ENCODE measurements around the gene SLA2. TPM values are rescaled to one million over a fixed set of nuclear protein-coding genes. Genes with fewer than 3 reads are reported as not detected.

SLA2 gene
- total and polyA plus RNA-seq, 2 donors from 2014 or later = 0.24 to 1.5 TPM

GRCh38 chr20:36587388-36588070, 58.5 kb downstream of the SLA2 start:
- Histone ChIP-seq H3K27ac (ENCODE audit: low read depth in 2 of 2, low read length in 2 of 2) (no peak overlapping the region), H3K4me1 (ENCODE audit: control insufficient read depth in 2 of 3, insufficient read depth in 2 of 3, low read depth in 1 of 3, low read length in 3 of 3) (peaks cover 0 to 2% (median 0%) of the 10 kb centered on the region in 3 donors), H3K36me3 (ENCODE audit: control insufficient read depth in 2 of 3, insufficient read depth in 3 of 3, low read length in 3 of 3) (peaks cover 3 to 4% (median 4%) of the 10 kb centered on the region in 3 donors), H3K4me3 (ENCODE audit: low read length in 3 of 3) (no peak overlapping the region), H3K27me3 (ENCODE audit: control insufficient read depth, insufficient read depth, low read length) (no peaks in the 10 kb centered on the region), H3K9ac (ENCODE audit: low read length in 3 of 3) (no peak overlapping the region), H3K9me3 (ENCODE audit: control insufficient read depth in 2 of 3, insufficient read depth in 1 of 3, low read length in 3 of 3) (no peaks in the 10 kb centered on the region)
- no peak for DNase-seq
- FAIRE-seq = no peak
- intact Hi-C loops (cut with DNase I) = no loop called here
- TF ChIP-seq CTCF (IDR thresholded peaks at IDR 0.05; ENCODE audit: borderline replicate concordance, extremely low read depth, insufficient read depth) = no peak

GRCh38 chr20:36585410-36586125, 60.4 kb downstream of the SLA2 start:
- peaks cover 3 to 14% (median 9%) of the 10 kb centered on the region in 3 donors for H3K36me3 ChIP-seq (ENCODE audit: control insufficient read depth in 2 of 3, insufficient read depth in 3 of 3, low read length in 3 of 3)
- no peak for TF ChIP-seq CTCF (IDR thresholded peaks at IDR 0.05; ENCODE audit: borderline replicate concordance, extremely low read depth, insufficient read depth)
- H3K4me1 ChIP-seq (ENCODE audit: control insufficient read depth in 2 of 3, insufficient read depth in 2 of 3, low read depth in 1 of 3, low read length in 3 of 3) = peaks cover 0 to 5% (median 0%) of the 10 kb centered on the region in 3 donors
- H3K9ac ChIP-seq (ENCODE audit: low read length in 3 of 3) = no peak overlapping the region
- H3K9me3 ChIP-seq (ENCODE audit: control insufficient read depth in 2 of 3, insufficient read depth in 1 of 3, low read length in 3 of 3) = no peaks in the 10 kb centered on the region
- DNase-seq (no peak), FAIRE-seq (no peak)
- no peak overlapping the region for H3K27ac ChIP-seq (ENCODE audit: low read depth in 2 of 2, low read length in 2 of 2)
- intact Hi-C loops (cut with DNase I) = no loop called here
- no peaks in the 10 kb centered on the region for H3K27me3 ChIP-seq (ENCODE audit: control insufficient read depth, insufficient read depth, low read length)
- H3K4me3 ChIP-seq (ENCODE audit: low read length in 3 of 3) = no peak overlapping the region

GRCh38 chr20:36584018-36584481, 61.9 kb downstream of the SLA2 start:
- H3K9me3 ChIP-seq (ENCODE audit: control insufficient read depth in 2 of 3, insufficient read depth in 1 of 3, low read length in 3 of 3) = no peaks in the 10 kb centered on the region
- no peak for FAIRE-seq

More at GRCh38 chr20:36584018-36584481, 61.9 kb downstream of the SLA2 start:
- no peak for DNase-seq
- no peak for TF ChIP-seq CTCF (IDR thresholded peaks at IDR 0.05; ENCODE audit: borderline replicate concordance, extremely low read depth, insufficient read depth)
- H3K4me1 ChIP-seq (ENCODE audit: control insufficient read depth in 2 of 3, insufficient read depth in 2 of 3, low read depth in 1 of 3, low read length in 3 of 3) = peaks cover 0 to 14% (median 12%) of the 10 kb centered on the region in 3 donors
- no peak overlapping the region for H3K4me3 ChIP-seq (ENCODE audit: low read length in 3 of 3)
- no peak overlapping the region for H3K27ac ChIP-seq (ENCODE audit: low read depth in 2 of 2, low read length in 2 of 2)
- H3K9ac ChIP-seq (ENCODE audit: low read length in 3 of 3) = no peak overlapping the region
- no peaks in the 10 kb centered on the region for H3K27me3 ChIP-seq (ENCODE audit: control insufficient read depth, insufficient read depth, low read length)
- intact Hi-C loops (cut with DNase I) = no loop called here
- peaks cover 6 to 17% (median 12%) of the 10 kb centered on the region in 3 donors for H3K36me3 ChIP-seq (ENCODE audit: control insufficient read depth in 2 of 3, insufficient read depth in 3 of 3, low read length in 3 of 3)
